Measurements from ENCODE around the gene NCKAP5.

Gene NCKAP5

DNA sequence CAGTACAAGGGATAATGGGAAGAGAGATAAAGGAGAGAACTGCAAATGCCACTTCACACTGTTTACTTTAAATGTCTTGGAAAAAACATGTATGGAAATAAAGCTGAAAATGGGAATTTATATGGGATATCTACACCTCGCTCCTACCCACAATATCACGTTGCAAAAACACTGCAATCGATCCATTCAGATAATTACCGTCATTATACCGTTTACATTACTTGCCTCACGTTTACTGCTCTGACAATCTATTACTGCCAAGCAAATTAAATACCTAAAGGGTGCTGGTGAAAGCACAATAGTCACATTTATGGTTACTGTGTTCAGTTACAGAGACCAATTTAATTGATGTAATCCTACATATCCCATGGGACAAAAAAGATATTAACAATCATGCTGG lies 683.6 kb downstream of the NCKAP5 start:
- DNase-seq (ENCODE audit: extremely low read depth, insufficient read length): no peak
- H3K36me3 ChIP-seq (ENCODE audit: control insufficient read depth, insufficient read depth, low read length): no peaks in the 10 kb centered on the region
- no peak for TF ChIP-seq CTCF (IDR thresholded peaks at IDR 0.05; ENCODE audit: insufficient read depth, low read length, poor library complexity, severe bottlenecking)
- H3K27me3 ChIP-seq (replicated peaks; ENCODE audit: control insufficient read depth, insufficient read depth, low read length): no peaks in the 10 kb centered on the region; the same call in 1 of the 2 replicates
- H3K4me3 ChIP-seq (replicated peaks; ENCODE audit: low read depth, low read length): no peak overlapping the region

DNA sequence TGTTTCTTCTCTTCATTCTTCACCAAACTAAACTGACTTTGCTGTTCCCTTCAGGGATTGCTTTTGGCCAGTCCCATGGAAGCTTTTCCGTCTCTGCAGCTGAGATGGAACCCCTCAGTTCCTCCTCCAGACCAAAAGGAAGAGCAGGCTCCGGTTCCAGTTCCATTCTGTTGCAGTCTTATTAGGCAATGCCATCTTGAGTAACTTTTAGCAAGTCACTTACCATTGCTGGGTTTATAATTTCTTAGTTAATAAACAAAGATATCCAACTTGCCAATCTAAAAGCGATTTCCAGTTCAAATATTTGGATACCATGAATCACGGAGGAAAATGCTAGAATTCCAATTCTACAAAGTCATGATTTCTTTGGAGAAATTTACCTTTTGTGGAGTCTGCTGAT lies 684.0 kb downstream of the NCKAP5 start:
- TF ChIP-seq CTCF (IDR thresholded peaks at IDR 0.05; ENCODE audit: insufficient read depth, low read length, poor library complexity, severe bottlenecking): no peak

GRCh38 chr2:132883430-132883829 lies 684.8 kb downstream of the NCKAP5 start:
- no peaks in the 10 kb centered on the region; the same call in 1 of the 2 replicates for H3K27me3 ChIP-seq (replicated peaks; ENCODE audit: control insufficient read depth, insufficient read depth, low read length)
- no peaks in the 10 kb centered on the region for H3K36me3 ChIP-seq (ENCODE audit: control insufficient read depth, insufficient read depth, low read length)

More for the DNA sequence above, 684.0 kb downstream of the NCKAP5 start:
- no peak for DNase-seq (ENCODE audit: extremely low read depth, insufficient read length)
- Histone ChIP-seq H3K4me3 (replicated peaks; ENCODE audit: low read depth, low read length) (no peak overlapping the region), H3K36me3 (ENCODE audit: control insufficient read depth, insufficient read depth, low read length) (no peaks in the 10 kb centered on the region), H3K27me3 (replicated peaks; ENCODE audit: control insufficient read depth, insufficient read depth, low read length) (no peaks in the 10 kb centered on the region; the same call in 1 of the 2 replicates)

GRCh38 chr2:132881546-132881945 lies 686.7 kb downstream of the NCKAP5 start:
- DNase-seq (ENCODE audit: extremely low read depth, insufficient read length): no peak
- no peak for TF ChIP-seq CTCF (IDR thresholded peaks at IDR 0.05; ENCODE audit: insufficient read depth, low read length, poor library complexity, severe bottlenecking)
- Histone ChIP-seq H3K36me3 (ENCODE audit: control insufficient read depth, insufficient read depth, low read length) (no peaks in the 10 kb centered on the region), H3K27me3 (replicated peaks; ENCODE audit: control insufficient read depth, insufficient read depth, low read length) (no peaks in the 10 kb centered on the region; the same call in 1 of the 2 replicates), H3K4me3 (replicated peaks; ENCODE audit: low read depth, low read length) (no peak overlapping the region)

More at GRCh38 chr2:132883430-132883829, 684.8 kb downstream of the NCKAP5 start:
- H3K4me3 ChIP-seq (replicated peaks; ENCODE audit: low read depth, low read length): no peak overlapping the region
- DNase-seq (ENCODE audit: extremely low read depth, insufficient read length): no peak
- no peak for TF ChIP-seq CTCF (IDR thresholded peaks at IDR 0.05; ENCODE audit: insufficient read depth, low read length, poor library complexity, severe bottlenecking)

- H3K27me3 ChIP-seq (replicated peaks; ENCODE audit: control insufficient read depth, insufficient read depth, low read length): no peaks in the 10 kb centered on the region
- TF ChIP-seq CTCF (IDR thresholded peaks at IDR 0.05; ENCODE audit: insufficient read depth, low read length, poor library complexity, severe bottlenecking): no peak
Observed at GRCh38 chr2:132877923-132878322, 690.3 kb downstream of the NCKAP5 start.

More at GRCh38 chr2:132877923-132878322, 690.3 kb downstream of the NCKAP5 start:
- H3K36me3 ChIP-seq (ENCODE audit: control insufficient read depth, insufficient read depth, low read length): no peaks in the 10 kb centered on the region
- H3K4me3 ChIP-seq (replicated peaks; ENCODE audit: low read depth, low read length): no peak overlapping the region
- DNase-seq (ENCODE audit: extremely low read depth, insufficient read length): no peak

Data from GM06990 (cell line).